Bronchial epithelial cell (primary cell): ENCODE measurements around the gene UTF1. TPM values are rescaled to one million over a fixed set of nuclear protein-coding genes. Genes with fewer than 3 reads are reported as not detected.

Source experiments
- DNase-seq: peaks from one replicate; pipeline ENCODE4 v3.0.0-alpha.2; 2010; ENCODE audit warnings: low read depth
- FAIRE-seq: peaks from 2 replicates; lab custom pipeline; 2011; peaks lifted over from hg19 to GRCh38; lab: Jason Lieb, UNC
- H3K27me3 ChIP-seq: 2 replicates; pipeline ENCODE4 v1.5.1; 2011; ENCODE audit warnings: low read length; ENCODE audit not compliant: control insufficient read depth, insufficient read depth
- H3K36me3 ChIP-seq: 2 replicates; pipeline ENCODE4 v1.5.1; 2011; ENCODE audit warnings: low read length; ENCODE audit not compliant: control insufficient read depth, insufficient read depth
- H3K4me3 ChIP-seq: 2 replicates; pipeline ENCODE4 v1.5.1; 2011; ENCODE audit warnings: mild to moderate bottlenecking, low read depth, low read length, control low read depth
- total RNA-seq: library from RNA; depleted of rRNA; stranded (reverse); fragments of >200 nt; gene quantifications from 2 replicates; pipeline ENCODE4 v1.2.1, GENCODE V29; 2014
- TF ChIP-seq, protein P1 (sequence below): IDR thresholded peaks from 2 replicates; pipeline ENCODE4 v1.5.1; 2011; ENCODE audit warnings: mild to moderate bottlenecking, moderate library complexity, low read length, control low read depth, inconsistent platforms; ENCODE audit not compliant: insufficient read depth, severe bottlenecking

The UTF1 gene
- total RNA-seq, 1 donor from 2014 or later, result not detected

DNA sequence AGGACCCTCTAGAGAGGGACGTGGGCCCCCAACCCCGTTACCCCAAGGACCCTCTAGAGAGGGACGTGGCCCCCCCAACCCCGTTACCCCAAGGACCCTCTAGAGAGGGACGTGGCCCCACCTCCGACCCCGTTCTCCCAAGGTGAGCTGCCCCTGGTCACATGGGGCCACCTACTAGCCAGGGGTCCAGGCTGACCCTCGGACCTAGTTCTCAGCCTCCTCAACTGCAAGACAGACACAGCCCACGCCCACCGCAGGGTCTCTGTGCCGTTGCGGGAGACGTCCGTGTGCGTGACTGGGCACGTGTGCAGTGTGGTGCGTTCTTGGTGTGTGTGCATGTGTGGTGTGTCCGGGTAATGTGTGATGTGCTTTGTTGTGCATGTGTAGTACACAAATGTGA, 21.6 kb upstream of the UTF1 start:
- TF ChIP-seq, protein P1, sequence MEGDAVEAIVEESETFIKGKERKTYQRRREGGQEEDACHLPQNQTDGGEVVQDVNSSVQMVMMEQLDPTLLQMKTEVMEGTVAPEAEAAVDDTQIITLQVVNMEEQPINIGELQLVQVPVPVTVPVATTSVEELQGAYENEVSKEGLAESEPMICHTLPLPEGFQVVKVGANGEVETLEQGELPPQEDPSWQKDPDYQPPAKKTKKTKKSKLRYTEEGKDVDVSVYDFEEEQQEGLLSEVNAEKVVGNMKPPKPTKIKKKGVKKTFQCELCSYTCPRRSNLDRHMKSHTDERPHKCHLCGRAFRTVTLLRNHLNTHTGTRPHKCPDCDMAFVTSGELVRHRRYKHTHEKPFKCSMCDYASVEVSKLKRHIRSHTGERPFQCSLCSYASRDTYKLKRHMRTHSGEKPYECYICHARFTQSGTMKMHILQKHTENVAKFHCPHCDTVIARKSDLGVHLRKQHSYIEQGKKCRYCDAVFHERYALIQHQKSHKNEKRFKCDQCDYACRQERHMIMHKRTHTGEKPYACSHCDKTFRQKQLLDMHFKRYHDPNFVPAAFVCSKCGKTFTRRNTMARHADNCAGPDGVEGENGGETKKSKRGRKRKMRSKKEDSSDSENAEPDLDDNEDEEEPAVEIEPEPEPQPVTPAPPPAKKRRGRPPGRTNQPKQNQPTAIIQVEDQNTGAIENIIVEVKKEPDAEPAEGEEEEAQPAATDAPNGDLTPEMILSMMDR, result no peak
- FAIRE-seq (no peak), DNase-seq (no peak)
- Histone ChIP-seq H3K36me3 (no peaks in the 10 kb centered on the region), H3K27me3 (no peaks in the 10 kb centered on the region), H3K4me3 (no peak overlapping the region)

DNA sequence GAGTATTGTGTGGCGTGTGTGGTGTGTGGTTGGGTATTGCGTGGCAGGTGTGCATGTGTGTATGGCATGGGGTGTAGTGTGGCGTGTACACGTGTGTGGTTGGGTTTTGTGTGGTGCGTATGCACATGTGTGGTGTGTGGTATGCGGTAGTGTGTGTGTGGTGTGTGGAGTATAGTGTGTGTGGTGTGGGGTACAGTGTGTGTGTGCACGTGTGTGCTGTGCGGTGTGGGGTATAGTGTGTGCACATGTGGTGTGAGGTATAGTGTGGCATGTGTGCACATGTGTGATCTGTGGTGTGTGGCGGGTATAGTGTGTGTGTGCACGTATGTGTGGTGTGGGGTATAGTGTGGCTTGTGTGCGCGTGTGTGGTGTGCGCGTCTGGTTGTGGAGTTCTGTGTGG, 20.9 kb upstream of the UTF1 start:
- DNase-seq (no peak), FAIRE-seq (peak; percentile 98)
- TF ChIP-seq, protein P1, result no peak
- no peaks in the 10 kb centered on the region for H3K36me3 ChIP-seq
- H3K4me3 ChIP-seq, result no peak overlapping the region
- H3K27me3 ChIP-seq, result no peaks in the 10 kb centered on the region

DNA sequence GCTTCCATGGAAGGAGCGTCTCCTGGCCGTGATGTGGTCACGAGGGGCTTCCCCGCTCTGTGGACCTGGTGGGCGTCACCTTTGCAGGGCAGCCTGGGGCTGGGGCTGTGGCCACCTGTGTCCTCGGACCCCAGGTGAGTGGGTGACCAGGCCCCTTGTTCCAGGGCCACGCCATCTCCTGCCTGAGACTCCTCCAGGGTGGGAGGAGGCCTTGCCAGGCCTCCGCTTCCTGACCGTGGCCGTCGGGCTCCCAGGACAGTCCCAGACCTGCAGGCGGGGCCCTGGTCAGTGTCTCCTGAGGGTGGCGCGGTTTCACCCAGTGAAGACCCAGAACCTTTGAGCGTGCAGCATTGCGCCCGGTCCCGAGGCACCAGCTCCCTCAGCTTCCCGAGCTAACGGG, 20.4 kb upstream of the UTF1 start:
- Histone ChIP-seq H3K36me3 (no peaks in the 10 kb centered on the region), H3K27me3 (no peaks in the 10 kb centered on the region), H3K4me3 (no peak overlapping the region)
- FAIRE-seq (no peak), DNase-seq (no peak)
- TF ChIP-seq, protein P1, result no peak

DNA sequence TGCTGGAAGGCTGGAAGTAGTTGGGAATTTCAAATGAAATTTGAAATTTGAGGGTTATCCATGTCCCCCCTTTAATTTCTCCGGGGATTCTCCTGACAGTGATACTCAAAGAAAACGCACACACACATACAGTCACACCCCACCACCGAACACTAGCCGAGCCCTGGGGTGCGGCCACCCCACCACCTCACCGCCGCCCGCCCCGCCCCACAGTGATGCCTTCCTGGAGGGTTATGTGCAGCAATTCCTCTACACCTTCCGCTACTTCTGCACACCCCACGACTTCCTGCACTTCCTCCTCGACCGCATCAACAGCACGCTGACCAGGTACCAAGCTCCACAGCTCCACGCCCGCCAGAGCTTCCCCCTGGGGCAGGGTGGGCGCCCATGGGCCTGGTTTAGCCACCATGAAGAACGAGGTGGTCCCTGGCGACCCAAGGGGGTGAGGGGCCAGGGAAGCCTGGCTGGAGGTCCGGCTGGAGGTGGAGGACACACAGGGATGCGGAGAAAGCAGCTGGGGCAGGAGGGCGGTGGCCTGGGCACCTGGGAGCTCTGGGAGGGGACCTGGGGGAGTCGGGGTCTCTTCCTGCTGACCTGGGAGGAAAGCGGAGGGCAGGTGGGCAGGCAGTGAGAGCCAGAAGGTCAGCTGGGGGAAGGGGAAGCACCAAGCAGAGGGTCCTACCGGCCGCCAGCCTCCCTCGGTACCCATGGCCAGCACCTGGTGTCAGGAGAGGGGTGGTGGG, 19.4 kb upstream of the UTF1 start:
- FAIRE-seq, result no peak
- no peaks in the 10 kb centered on the region for H3K36me3 ChIP-seq
- DNase-seq, result no peak
- TF ChIP-seq, protein P1, result no peak
- H3K4me3 ChIP-seq, result no peak overlapping the region
- no peaks in the 10 kb centered on the region for H3K27me3 ChIP-seq

DNA sequence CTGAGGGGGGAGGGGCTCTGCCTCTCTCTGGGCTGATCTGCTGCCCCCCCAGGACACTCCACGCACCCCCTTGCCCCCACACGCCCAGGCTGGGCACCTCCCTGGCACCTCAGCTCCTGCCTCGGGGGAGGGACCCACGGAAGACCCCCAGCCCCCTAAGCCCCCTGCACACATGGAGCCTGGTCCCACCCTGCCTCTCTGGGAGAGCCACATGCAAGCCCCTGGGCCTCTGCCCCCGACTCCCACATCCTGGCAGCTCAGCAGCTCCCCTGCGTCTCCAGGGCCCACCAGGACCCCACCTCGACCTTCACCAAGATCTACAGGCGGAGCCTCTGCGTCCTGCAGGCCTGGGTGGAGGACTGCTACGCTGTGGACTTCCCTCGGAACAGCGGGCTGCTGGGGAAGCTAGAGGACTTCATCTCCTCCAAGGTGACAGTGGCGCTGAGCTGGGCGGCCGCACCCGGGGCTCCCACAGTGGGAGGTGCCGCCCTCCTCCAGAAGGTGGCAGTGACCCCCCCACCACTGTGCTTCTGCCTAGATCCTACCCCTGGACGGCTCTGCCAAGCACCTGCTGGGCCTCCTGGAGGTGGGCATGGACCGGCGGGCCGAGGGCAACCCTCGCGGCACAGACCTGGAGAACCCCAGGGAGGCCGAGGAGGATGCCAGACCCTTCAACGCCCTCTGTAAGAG, 18.7 kb upstream of the UTF1 start:
- DNase-seq (no peak), FAIRE-seq (no peak)
- TF ChIP-seq, protein P1, result no peak
- no peaks in the 10 kb centered on the region for H3K27me3 ChIP-seq
- no peak overlapping the region for H3K4me3 ChIP-seq
- H3K36me3 ChIP-seq, result no peaks in the 10 kb centered on the region
